Measurements from ENCODE around the gene ERC2.

DNA sequence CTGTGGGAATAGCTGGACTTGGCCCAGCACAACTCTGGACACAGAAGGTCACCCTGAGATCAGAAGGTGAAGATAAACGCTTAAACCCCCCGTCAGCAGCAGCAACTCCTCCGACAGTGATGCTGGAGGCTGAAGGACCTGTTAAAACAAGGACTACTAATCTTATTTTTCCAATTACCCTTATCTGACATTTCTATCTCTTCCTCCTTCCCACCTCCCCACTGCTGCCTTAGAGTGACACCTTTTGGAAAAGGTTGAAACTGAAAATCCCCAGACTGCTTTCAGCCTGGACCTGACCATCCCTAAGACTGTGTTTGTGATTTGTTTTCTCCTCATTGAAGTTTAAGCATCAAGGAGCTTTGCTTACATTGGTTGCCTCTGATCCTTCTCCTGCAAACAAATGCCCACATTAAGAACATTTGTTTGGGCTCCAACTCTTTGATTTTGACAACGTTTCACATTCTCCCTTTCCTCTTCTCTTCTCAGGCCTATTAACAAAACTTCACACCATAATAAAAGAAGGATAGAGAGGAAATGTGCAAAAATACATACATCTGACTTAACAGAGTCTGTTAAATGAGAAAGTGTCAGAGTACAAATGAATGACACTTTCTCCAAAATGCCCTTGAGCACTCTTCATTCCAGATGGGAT is 570.6 kb downstream of the ERC2 start:
- TF ChIP-seq, protein P1, sequence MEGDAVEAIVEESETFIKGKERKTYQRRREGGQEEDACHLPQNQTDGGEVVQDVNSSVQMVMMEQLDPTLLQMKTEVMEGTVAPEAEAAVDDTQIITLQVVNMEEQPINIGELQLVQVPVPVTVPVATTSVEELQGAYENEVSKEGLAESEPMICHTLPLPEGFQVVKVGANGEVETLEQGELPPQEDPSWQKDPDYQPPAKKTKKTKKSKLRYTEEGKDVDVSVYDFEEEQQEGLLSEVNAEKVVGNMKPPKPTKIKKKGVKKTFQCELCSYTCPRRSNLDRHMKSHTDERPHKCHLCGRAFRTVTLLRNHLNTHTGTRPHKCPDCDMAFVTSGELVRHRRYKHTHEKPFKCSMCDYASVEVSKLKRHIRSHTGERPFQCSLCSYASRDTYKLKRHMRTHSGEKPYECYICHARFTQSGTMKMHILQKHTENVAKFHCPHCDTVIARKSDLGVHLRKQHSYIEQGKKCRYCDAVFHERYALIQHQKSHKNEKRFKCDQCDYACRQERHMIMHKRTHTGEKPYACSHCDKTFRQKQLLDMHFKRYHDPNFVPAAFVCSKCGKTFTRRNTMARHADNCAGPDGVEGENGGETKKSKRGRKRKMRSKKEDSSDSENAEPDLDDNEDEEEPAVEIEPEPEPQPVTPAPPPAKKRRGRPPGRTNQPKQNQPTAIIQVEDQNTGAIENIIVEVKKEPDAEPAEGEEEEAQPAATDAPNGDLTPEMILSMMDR (IDR thresholded peaks at IDR 0.05), result peak; percentile 75
- no peak for TF ChIP-seq ZFX (IDR thresholded peaks at IDR 0.05; ENCODE audit: borderline replicate concordance)

Data from 22Rv1 (cell line).